ENCODE results near the gene NUDT6.

NUDT6 gene

DNA sequence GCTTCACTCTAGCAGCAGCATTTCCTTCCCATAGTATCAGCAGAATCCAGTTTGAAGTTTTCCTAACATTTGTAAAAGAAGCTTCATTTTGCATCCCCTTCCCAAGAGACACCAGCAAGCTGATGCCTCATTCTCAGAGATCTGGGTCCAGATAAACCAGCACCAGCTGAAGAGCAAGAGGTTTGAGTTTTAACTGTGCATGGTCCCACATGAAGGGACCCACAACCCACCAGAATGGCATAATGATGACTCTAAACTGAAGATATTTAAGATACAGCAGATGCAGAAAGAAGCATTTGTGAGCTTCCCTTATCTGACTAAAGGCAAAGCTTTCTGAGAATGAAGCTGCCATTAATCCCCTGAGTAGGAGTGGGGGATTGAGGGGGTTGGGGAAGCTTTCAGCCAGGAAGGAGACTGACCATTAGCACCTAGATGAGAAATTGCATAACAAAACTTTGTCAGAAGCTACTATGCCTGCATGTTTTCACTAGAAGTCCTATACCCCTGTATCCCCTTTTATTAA, 18.6 kb downstream of the NUDT6 start:
- DNase-seq (ENCODE audit: low spot score), result no peak
- no peak overlapping the region for H3K27ac ChIP-seq
- H3K4me3 ChIP-seq, result no peak overlapping the region
- TF ChIP-seq, protein P1, sequence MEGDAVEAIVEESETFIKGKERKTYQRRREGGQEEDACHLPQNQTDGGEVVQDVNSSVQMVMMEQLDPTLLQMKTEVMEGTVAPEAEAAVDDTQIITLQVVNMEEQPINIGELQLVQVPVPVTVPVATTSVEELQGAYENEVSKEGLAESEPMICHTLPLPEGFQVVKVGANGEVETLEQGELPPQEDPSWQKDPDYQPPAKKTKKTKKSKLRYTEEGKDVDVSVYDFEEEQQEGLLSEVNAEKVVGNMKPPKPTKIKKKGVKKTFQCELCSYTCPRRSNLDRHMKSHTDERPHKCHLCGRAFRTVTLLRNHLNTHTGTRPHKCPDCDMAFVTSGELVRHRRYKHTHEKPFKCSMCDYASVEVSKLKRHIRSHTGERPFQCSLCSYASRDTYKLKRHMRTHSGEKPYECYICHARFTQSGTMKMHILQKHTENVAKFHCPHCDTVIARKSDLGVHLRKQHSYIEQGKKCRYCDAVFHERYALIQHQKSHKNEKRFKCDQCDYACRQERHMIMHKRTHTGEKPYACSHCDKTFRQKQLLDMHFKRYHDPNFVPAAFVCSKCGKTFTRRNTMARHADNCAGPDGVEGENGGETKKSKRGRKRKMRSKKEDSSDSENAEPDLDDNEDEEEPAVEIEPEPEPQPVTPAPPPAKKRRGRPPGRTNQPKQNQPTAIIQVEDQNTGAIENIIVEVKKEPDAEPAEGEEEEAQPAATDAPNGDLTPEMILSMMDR (IDR thresholded peaks at IDR 0.05), result no peak

DNA sequence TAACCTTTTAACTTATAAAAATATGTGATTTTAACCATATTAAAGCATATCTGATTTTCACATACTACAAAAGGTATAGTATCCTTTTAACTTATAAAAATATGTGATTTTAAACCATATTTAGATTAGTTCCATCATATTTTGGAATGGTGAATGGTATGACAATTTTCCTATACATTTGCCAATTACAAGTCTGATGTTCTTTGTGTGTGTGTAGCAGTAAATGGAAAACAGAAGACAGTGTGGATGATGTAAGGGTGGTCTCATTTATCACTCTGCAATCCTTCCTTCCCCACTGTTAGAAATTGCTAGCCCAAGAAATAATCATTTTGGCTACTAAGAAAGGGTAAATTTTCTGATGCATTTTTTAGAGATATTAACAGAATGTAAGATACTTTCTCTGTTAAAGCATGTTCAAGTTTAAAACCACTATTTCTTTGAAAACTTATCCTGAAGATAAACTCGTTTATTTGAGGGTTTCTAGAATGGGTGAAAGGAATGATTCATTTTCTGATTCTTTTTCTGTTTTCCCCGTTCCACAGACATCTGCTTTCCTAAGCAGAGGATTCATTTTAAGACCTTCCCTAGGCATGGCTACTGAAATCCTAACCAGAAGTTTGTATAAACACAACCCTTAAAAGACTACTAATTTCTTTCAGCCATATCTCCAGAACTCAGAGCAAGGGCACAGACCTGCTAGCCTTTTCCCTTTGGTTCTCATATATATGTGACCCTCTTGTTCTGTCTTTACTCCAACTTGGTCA, 21.0 kb downstream of the NUDT6 start:
- no peak for DNase-seq (ENCODE audit: low spot score)
- no peak overlapping the region for H3K4me3 ChIP-seq
- TF ChIP-seq, protein P1 (IDR thresholded peaks at IDR 0.05), result no peak
- peak overlapping the region in 1 of 2 donors; percentile 62 for H3K27ac ChIP-seq

DNA sequence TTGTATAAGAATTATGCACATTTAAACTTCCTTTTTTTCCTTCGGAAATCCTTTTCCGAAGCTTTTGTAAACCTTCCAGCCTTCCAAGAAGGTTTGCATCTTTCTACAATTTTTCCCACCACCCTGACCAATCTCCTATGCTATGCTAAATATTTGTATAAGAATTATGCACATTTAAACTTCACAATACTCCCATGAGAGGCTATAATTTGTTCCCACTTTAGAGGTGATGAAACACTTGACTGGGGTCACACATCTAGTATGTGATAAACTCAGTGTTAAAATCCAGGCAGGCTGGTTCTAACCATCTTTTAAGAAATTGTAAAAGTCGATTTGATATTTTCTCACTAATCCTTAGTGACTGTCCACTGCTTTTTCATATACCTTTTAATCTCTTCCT, 22.1 kb downstream of the NUDT6 start:
- no peak for DNase-seq (ENCODE audit: low spot score)
- Histone ChIP-seq H3K4me3 (no peak overlapping the region), H3K27ac (peak overlapping the region in 1 of 2 donors; percentile 69)
- TF ChIP-seq, protein P1 (IDR thresholded peaks at IDR 0.05), result no peak

DNA sequence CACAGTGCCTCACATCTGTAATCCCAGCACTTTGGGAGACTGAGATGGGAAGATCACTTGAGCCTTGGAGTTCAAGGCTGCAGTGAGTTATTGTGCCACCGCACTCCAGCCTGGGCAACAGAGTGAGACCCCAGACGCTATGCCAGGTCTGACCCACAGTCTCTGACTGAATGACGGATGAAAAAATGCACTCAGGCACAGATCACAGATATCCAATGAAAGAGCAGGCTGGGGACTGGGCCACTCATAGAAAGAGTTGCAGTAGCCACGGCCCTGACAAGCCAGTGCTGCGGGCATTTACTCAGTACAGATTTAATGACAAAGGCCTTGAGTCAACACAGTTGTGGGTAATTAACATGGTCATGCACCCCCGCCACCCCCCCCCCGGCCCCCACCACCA, 22.7 kb downstream of the NUDT6 start:
- TF ChIP-seq, protein P1 (IDR thresholded peaks at IDR 0.05), result no peak
- Histone ChIP-seq H3K4me3 (no peak overlapping the region), H3K27ac (peak overlapping the region in 1 of 2 donors; percentile 69)
- DNase-seq (ENCODE audit: low spot score), result no peak

DNA sequence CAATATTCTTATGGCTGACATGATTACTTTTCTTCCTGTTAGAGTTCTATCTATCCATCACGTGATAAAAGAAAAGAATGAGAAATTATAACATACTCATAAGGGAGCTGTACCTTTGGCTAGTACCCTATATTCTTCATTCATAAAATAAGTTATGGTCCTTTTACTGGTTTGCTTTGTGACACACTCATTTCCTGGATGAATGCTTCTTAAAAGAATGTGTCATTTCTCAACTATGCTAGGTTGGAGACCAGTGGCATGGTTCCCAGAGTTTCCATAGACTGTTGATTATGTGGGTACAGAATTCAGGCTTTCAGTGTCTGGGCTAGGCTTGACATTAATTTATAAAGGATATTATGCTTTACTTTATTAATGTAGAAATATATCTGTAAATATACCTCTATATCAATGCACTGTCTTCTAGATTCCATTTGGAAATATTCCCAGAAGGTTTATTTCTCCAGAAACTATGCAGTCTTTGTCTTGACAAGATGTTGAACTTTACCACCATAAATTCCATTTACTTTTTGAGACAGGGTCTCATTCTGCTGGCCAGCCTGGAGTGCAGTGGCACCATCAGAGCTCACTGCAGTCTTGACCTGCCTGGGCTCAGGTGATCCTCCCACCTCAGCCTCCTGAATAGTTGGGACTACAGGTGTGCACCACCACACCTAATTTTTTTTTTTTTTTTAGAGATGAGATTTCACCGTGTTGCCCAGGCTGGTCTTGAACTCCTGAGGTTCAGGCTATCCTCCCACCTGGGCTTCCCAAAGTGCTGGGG, 23.8 kb downstream of the NUDT6 start:
- TF ChIP-seq, protein P1 (IDR thresholded peaks at IDR 0.05), result no peak
- Histone ChIP-seq H3K27ac (peak overlapping the region in 1 of 2 donors; percentile 69), H3K4me3 (no peak overlapping the region)
- DNase-seq (ENCODE audit: low spot score), result no peak

DNA sequence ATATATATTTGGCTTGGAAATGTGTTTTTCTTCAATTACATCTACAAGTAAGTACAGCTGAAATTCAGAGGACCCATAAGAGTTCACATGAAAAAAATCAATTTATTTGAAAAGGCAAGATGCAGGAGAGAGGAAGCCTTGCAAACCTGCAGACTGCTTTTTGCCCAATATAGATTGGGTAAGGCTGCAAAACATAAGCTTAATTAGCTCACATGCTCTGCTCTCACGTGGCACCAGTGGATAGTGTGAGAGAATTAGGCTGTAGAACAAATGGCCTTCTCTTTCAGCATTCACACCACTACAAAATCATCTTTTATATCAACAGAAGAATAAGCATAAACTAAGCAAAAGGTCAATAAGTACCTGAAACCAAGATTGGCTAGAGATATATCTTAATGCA, 26.1 kb downstream of the NUDT6 start:
- peak overlapping the region; percentile 44 to 62 for H3K27ac ChIP-seq
- TF ChIP-seq, protein P1 (IDR thresholded peaks at IDR 0.05), result no peak
- DNase-seq (ENCODE audit: low spot score), result no peak
- no peak overlapping the region for H3K4me3 ChIP-seq

All from coronary artery (tissue), 2 donors.